DMS53 treated with DMSO at 0.1 percent for 48 hours (cell line): ENCODE results near the gene SMIM45.

Experiments used
- DNase-seq: peaks from one replicate; lab custom pipeline; 2025; ENCODE audit not compliant: unreplicated experiment; lab: John Stamatoyannopoulos, UW

Gene SMIM45

GRCh38 chr22:41966607-41967240 lies 14.8 kb downstream of the SMIM45 start:
- peak; percentile 85 for DNase-seq

DNA sequence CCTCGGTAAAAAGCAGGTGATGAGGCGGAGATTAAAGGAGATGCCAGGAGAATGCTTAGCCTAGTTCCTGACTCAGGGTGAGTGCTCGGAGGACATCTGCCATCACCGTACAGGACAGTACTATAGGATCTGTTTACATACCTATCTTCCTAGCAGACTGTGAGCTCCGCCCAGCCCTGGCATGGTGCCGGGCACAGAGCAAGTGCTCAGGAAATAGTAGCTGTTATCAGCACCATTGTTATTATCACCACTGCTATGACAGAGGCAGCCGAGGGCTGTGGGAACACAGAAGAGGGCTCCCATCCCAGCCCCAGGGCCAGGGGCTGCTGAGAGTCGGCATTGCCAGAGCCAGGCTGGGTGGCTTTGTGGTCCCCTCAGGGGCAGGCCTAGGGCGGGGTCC lies 16.7 kb downstream of the SMIM45 start:
- DNase-seq, result peak; percentile 57

GRCh38 chr22:41969110-41969646 lies 17.2 kb downstream of the SMIM45 start, which contains the start of gene SEPTIN3:
TSS of gene SEPTIN3 (plus strand) at chr22:41969443. CDS start at chr22:41971493, 2,050 bp downstream.
- DNase-seq, result no peak

- DNase-seq, result no peak
Observed at GRCh38 chr22:41970601-41971000, 18.7 kb downstream of the SMIM45 start.

DNA sequence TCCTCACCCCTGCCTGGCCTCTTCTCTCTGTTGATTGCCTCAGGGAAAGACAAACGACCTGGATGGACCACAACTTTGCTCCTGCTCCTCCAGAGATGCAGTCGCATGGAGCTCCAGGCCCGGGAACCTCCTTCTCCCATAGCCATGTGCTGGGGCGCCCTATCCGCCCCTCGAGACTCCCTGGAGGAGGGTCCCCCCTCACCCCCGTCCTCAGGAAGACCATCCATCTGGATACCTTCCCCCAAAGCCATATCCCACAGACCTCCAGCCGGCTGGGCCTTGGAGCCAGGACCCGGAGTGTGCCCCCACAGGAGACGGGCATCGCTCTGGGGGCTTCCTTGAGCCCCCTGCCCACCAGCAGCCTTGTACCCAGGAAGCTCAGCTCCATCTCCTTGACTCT lies 19.5 kb downstream of the SMIM45 start:
- DNase-seq, result no peak

DNA sequence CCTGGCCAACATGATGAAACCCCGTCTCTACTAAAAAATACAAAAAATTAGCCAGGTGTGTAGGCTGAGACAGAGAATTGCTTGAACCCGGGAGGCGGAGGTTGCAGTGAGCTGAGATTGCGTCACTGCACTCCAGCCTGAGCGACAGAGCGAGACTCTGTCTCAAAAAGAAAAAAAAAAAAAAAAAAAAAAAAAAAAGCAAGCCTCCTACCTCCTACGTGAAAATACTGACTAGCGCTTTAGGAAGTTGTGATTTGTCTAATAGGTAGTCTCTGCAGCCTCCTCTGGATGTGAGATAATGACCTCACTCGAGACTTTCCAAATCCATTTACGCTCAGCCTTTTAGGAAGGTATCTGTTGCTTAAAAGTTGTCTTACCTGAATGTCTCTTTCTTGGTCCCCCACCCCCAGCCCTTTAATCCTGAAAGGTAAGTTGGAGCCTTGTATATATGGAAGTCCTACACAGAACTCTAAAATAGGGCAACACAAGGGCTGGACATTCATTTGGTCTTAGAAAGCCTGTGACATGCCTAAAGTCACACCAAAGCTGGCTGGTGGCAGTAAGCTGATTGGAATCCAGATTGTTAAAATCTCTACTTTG lies 22.8 kb downstream of the SMIM45 start:
- no peak for DNase-seq

DNA sequence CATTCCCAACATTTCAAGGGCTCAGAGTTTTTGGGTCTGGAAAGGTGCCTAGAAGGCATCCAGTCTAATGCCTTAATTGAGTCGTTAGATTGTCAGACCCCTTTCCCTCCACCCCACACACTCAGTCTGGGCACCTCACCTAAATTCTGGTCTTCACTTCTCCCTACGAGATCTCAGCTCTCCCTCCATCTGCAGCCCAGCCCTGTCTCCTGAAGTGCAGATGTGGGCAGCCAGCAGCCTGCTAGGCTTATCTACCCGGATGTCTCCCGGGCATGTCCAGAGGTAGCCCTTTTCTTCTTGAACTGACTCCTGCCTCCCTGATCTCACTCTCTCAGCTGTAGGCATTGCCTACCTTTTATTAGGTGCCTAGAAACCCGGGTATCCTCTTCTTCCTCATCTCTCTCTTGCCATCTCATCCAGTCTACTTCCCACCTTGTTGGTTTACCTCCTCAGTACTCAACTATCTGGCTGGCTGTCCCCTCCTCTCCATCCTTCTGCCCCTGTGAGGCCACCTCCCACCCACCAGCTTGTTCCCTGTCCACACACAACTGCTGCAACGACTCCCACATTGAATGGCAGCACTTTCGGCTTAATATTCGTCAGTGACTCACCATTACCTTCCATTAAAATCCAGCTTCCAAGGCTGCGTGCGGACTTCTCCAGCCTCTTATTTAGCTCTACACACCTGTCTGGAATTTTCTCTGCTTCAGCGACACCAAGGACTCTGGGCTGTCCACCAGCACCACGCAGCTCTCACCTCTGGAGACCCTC lies 23.5 kb downstream of the SMIM45 start:
- no peak for DNase-seq

GRCh38 chr22:41976070-41976901 lies 24.3 kb downstream of the SMIM45 start:
- DNase-seq, result no peak

- no peak for DNase-seq
Observed at GRCh38 chr22:41976961-41977566, 25.1 kb downstream of the SMIM45 start.

GRCh38 chr22:41978732-41979131 lies 26.8 kb downstream of the SMIM45 start:
- DNase-seq, result no peak

DNA sequence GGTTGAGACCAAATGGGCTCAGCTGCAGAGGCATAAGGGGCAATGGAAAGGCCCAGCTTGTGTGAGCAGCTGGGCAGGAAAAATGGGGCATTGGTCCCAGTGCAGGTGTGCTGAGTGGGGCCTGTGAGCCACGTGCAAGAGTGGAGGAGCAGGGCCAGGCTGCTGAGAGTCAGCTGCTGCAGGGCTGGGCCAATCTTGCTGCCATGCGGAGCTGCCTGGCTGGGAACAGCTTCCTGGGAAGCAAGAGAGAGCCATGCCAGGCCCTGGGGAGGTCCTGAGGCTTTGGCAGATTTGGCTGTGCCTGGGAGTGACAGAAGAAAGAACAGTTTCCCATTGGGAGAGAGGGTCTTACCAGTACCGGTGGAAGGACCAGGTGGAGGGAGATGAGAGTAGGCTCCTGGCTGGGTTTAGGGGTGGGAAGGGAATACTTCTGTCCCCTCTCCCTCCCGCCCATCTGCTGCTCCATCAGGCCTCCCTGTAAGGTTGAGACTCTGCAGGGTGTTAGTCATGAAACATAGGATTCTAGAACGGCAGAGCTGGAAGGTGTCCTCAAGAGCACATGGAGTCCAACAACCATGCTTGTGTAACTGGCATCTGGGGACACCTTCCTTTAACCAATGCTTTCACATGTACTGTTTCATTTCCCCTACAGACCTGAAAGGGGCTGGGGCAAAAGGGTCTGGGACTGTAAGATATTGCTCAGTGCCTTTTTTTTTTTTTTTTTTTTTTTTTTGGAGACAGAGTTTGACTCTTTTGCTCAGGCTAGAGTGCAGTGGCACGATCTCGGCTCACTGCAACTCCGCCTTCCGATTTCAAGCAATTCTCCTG lies 27.7 kb downstream of the SMIM45 start:
- no peak for DNase-seq

GRCh38 chr22:41982865-41983264 lies 30.9 kb downstream of the SMIM45 start:
- DNase-seq, result no peak

DNA sequence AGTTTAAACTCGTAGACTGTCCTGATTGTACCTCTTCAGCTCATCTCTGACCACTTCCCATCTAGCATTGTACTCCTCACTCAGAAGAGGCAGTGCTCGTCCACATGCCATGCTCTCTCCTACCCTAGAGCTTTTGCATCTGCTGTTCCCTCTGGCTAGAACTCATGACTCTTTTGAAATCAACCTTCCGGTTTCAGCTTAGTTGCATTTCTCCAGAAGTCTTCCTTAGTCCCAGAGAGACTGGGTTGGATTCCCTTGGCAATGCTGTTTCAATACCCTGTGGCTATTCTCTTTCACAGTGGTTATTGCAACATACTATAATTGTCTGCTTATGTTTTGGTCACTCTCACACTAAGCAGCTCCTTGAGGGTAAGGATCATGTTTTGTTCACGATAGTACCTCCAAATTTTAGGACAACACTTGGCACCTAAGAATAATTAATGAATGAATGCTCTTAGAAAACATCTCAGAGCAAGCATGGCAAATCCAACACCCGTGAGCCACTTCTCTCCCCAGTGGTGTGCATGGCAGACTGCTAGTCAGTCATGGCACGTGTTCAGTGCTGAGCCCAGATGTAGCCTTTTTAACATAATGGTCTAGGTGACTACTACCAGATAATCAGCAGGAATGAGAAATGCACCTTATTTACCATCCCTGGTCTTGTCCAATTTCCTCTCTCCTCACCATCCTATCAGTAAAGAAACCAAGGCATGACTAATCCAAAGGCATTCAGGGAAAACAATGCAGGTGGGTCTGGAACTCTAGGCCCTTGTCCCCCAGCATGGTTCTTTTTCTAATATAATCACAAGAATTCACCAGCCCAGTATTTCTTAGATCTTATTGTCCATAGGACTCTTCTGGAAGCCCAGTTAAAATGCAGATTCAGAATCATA lies 31.8 kb downstream of the SMIM45 start:
- DNase-seq, result no peak

DNA sequence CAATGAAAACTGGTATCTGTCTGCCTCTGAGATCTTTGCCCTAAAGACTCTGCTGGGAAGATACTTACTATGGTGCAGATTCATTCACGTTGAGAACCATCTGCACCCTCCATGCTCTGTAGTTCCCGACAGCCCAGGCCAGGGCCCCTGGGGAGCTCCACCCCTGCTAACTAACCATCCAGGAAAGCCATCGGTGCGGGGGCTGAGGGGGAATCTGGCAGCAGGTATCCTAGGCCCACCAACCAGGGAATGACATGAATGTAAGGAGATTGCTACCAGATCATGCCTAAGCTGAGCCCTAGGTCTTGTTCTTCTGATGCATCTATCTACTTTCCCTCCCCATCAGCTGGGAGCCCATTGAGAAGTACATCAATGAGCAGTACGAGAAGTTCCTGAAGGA lies 35.3 kb downstream of the SMIM45 start:
- no peak for DNase-seq

- DNase-seq, result no peak
Observed at GRCh38 chr22:41989246-41989645, 37.3 kb downstream of the SMIM45 start.

- no peak for DNase-seq
Observed at GRCh38 chr22:41991111-41991510, 39.2 kb downstream of the SMIM45 start.

DNA sequence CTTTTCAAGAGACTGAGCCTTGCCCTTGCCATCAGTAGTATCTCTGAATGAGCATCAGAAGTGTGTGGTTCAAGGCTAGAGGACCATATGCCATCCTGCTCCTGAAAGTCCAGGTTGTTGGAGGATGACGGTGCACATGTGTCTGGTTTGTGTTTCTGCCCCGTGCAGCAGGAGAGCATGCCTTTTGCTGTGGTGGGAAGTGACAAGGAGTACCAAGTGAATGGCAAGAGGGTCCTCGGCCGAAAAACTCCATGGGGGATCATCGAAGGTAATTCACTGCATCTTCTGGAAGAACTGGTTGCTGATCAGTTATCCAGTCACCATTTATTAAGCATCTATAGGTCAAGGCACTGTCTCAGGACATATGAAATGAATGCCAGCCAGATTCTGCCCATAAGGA lies 40.5 kb downstream of the SMIM45 start:
- no peak for DNase-seq

GRCh38 chr22:41995211-41995610 lies 43.3 kb downstream of the SMIM45 start:
- DNase-seq, result no peak

GRCh38 chr22:41996826-41997225 lies 44.9 kb downstream of the SMIM45 start:
- DNase-seq, result no peak
